GM12878 (cell line): ENCODE results near the gene CUEDC1. TPM values are rescaled to one million over a fixed set of nuclear protein-coding genes. Genes with fewer than 3 reads are reported as not detected.

Experiments used
- ATAC-seq: fragments of 200-7000 bp; cut with Tn5 transposase; 3 replicates; pipeline ENCODE4 v1.9.1; 2020; ENCODE audit warnings: mild to moderate bottlenecking, moderate library complexity
- BruUV-seq: library from RNA; stranded (reverse); fragments of 400-500 nt; replicated peaks from 2 replicates; lab custom pipeline; 2021; lab: Mats Ljungman, UMichigan
- CTCF ChIA-PET: fragments of 300-600 bp; sonication (Branson Sonifier 250); formaldehyde crosslinking; extraction: SDS; loops from one replicate; lab custom pipeline; 2021; ENCODE audit warnings: inconsistent platforms; lab: Yijun Ruan, JAX
- POLR2A ChIA-PET: fragments of 350-600 bp; formaldehyde crosslinking; extraction: SDS; loops from one replicate; lab custom pipeline; 2021; ENCODE audit warnings: inconsistent platforms; lab: Charles Lee
- RAD21 ChIA-PET: fragments of 300-600 bp; sonication (Branson Sonifier 250); formaldehyde crosslinking; loops from one replicate; lab custom pipeline; 2023; ENCODE audit warnings: antibody characterized with exemption; ENCODE audit not compliant: unreplicated experiment; lab: Charles Lee
- SMC1A ChIA-PET: fragments of 300-600 bp; sonication (Branson Sonifier 250); formaldehyde crosslinking; loops from one replicate; lab custom pipeline; 2023; ENCODE audit not compliant: unreplicated experiment, uncharacterized antibody; lab: Charles Lee
- DNase-seq: peaks from one replicate; pipeline ENCODE4 v3.0.0-alpha.2; 2011; ENCODE audit warnings: low read depth, low spot score
- FAIRE-seq: peaks from 3 replicates; lab custom pipeline; 2011; peaks lifted over from hg19 to GRCh38; lab: Jason Lieb, UNC
- H2AFZ ChIP-seq: 2 replicates; pipeline ENCODE4 v1.6.0; 2011; ENCODE audit warnings: low read depth, low read length, control low read depth; ENCODE audit not compliant: control insufficient read depth
- H3K27ac ChIP-seq: 2 replicates; pipeline ENCODE4 v1.5.1; 2011; ENCODE audit warnings: control low read depth; ENCODE audit not compliant: control insufficient read depth, insufficient read depth
- H3K27me3 ChIP-seq, 2 experiments: replicated peaks in 1 of 2; 2 replicates each; pipeline versions ENCODE4 v1.6.0 to v1.6.1; 2011; ENCODE audit warnings: low read length in 1 of 2; ENCODE audit not compliant: control insufficient read depth in 2 of 2, insufficient read depth in 2 of 2
- H3K36me3 ChIP-seq, 2 experiments: 2 replicates each; pipeline ENCODE4 v1.5.1; 2011; ENCODE audit warnings: low read length in 1 of 2; ENCODE audit not compliant: control insufficient read depth in 2 of 2, insufficient read depth in 2 of 2
- H3K4me1 ChIP-seq: 2 replicates; pipeline ENCODE4 v1.6.1; 2011; ENCODE audit warnings: mild to moderate bottlenecking, low read length, moderate library complexity, mixed read lengths; ENCODE audit not compliant: control insufficient read depth, insufficient read depth
- H3K4me2 ChIP-seq: 2 replicates; pipeline ENCODE4 v1.6.0; 2011; ENCODE audit warnings: control low read depth; ENCODE audit not compliant: control insufficient read depth, insufficient read depth
- H3K4me3 ChIP-seq: fragments of 200-600 bp; sonication (generic); 2 replicates; pipeline ENCODE4 v1.5.1; 2016
- H3K79me2 ChIP-seq: 2 replicates; pipeline ENCODE4 v1.6.0; 2011; ENCODE audit warnings: low read length; ENCODE audit not compliant: control insufficient read depth, insufficient read depth
- H3K9ac ChIP-seq: 2 replicates; pipeline ENCODE4 v1.8.0; 2011; ENCODE audit warnings: low read length, control low read depth, mixed read lengths; ENCODE audit not compliant: control insufficient read depth, insufficient read depth
- H3K9me3 ChIP-seq: replicated peaks from 3 replicates; pipeline ENCODE4 v1.5.1; 2011; ENCODE audit warnings: mild to moderate bottlenecking, low read length; ENCODE audit not compliant: control insufficient read depth, insufficient read depth
- H4K20me1 ChIP-seq: 2 replicates; pipeline ENCODE4 v1.6.0; 2011; ENCODE audit not compliant: control insufficient read depth, insufficient read depth
- RFX5 ChIP-seq: IDR thresholded peaks from 2 replicates; pipeline ENCODE4 v1.6.1; 2011; ENCODE audit warnings: low read depth, low read length, improper control_type of control experiment
- USF1 ChIP-seq: IDR thresholded peaks from 2 replicates; pipeline ENCODE4 v1.6.1; 2011; ENCODE audit warnings: borderline replicate concordance, low read depth, mild to moderate bottlenecking, moderate library complexity, mixed read lengths, low read length; ENCODE audit not compliant: insufficient read depth; ENCODE audit errors: extremely low read length
- WGBS: methylation state at CpG from one replicate; pipeline ENCODE4 v1.1.6; 2016; ENCODE audit warnings: low lambda C conversion rate; ENCODE audit not compliant: insufficient replicate concordance, insufficient coverage; ENCODE audit errors: missing lambda C conversion rate; 5-methylcytosine and 5-hydroxymethylcytosine counted together
- in situ Hi-C: fragments of 300-500 bp; cut with MboI; formaldehyde crosslinking; loops from 9 replicates; pipeline ENCODE4 v1.14.3; 2018; ENCODE audit warnings: mixed read lengths
- intact Hi-C: fragments of 100-400 bp; cut with micrococcal nuclease; formaldehyde crosslinking; loops from one replicate; pipeline ENCODE4 v1.14.2; 2022; ENCODE audit not compliant: unreplicated experiment
- polyA plus RNA-seq, 11 experiments: library from polyadenylated mRNA; depleted of rRNA in 4 of 11; unstranded in 6 of 11; stranded (reverse) in 5 of 11; fragments of >200 nt; fragmentation: Nextera tagmentation in 4 of 11; fragmentation: Illumina TruSeq in 1 of 11; extraction: Ambion mirVana in 4 of 11; extraction: Trizol in 1 of 11; gene quantifications; 1 replicate in 1 of 11; 2 replicates in 10 of 11; pipeline versions ENCODE4 v1.2.1 to v1.2.3, GENCODE V29; 2011 to 2016; ENCODE audit warnings: inconsistent platforms in 2 of 11, missing spikeins in 2 of 11, low read depth in 1 of 11
- total RNA-seq, 4 experiments: library from RNA; depleted of rRNA in 3 of 4; stranded (reverse); fragments of >200 nt in 3 of 4; fragmentation: Illumina TruSeq in 1 of 4; extraction: Trizol in 1 of 4; gene quantifications; 2 replicates each; pipeline versions ENCODE4 v1.2.1 to v1.2.3, GENCODE V29; 2013 to 2021

Gene CUEDC1
- total and polyA plus RNA-seq, 10 of the 15 experiments (the other 5 are each of a cell fraction or from before 2014, with no cell fraction given): 0.24 to 7.4 (median 1.8) TPM

- H3K9ac ChIP-seq: no peak overlapping the region
- BruUV-seq: no TSS peak
- ATAC-seq (no peak), FAIRE-seq (no peak), DNase-seq (no peak)
- CTCF ChIA-PET: interaction anchor here (0.6 to 18.2 kb wide), 25 partner anchors 9 to 275 kb away, joined by 3 to 708 read pairs (median 4); partner anchors contain the start of genes CUEDC1, MRPS23 and SRSF1
- 44% methylated on average over 6 of the region's 6 CpGs for WGBS
- H3K9me3 ChIP-seq: no peaks in the 10 kb centered on the region
- no peaks in the 10 kb centered on the region for H3K36me3 ChIP-seq
- peak overlapping the region; percentile 78; the same call in 1 of the 2 replicates for H3K4me2 ChIP-seq
- no peaks in the 10 kb centered on the region for H3K79me2 ChIP-seq
- TF ChIP-seq RFX5: peak; percentile 42; the same call in 1 of the 2 replicates
- TF ChIP-seq USF1: no peak
- peak overlapping the region; percentile 38; the same call in 1 of the 2 replicates for H3K4me3 ChIP-seq
- H3K27me3 ChIP-seq: no peaks in the 10 kb centered on the region; a peak in 2 of 4 replicates
- RAD21 ChIA-PET: interaction anchor here (0.9 to 10.0 kb wide), 25 partner anchors 9 to 147 kb away, joined by 3 to 239 read pairs (median 4); partner anchors contain the start of genes MRPS23, SRSF1 and VEZF1
- SMC1A ChIA-PET: interaction anchor here (0.7 to 14.5 kb wide), 26 partner anchors 10 to 253 kb away, joined by 3 to 341 read pairs (median 6); partner anchors contain the start of genes CUEDC1, MRPS23 and SRSF1
- peaks cover 3% of the 10 kb centered on the region; the same call in 1 of the 2 replicates for H3K4me1 ChIP-seq
- POLR2A ChIA-PET: interaction anchor here (0.6 to 4.0 kb wide), 7 partner anchors 10 to 219 kb away, joined by 3 to 17 read pairs (median 5); no protein-coding TSS in a partner anchor
- no peak overlapping the region for H3K27ac ChIP-seq
- H2AFZ ChIP-seq: no peak overlapping the region
- intact Hi-C loops (no loop called here), in situ Hi-C loops (no loop called here)
- no peaks in the 10 kb centered on the region for H4K20me1 ChIP-seq
These were observed 94.7 kb downstream of the CUEDC1 start for GRCh38 chr17:57860414-57860999.
